H1 (cell line): Measurements from ENCODE around the gene RNF145. TPM values are rescaled to one million over a fixed set of nuclear protein-coding genes. Genes with fewer than 3 reads are reported as not detected.
A peak's percentile ranks its signal among the peaks of the same experiment; 100 is the strongest.

ENCODE experiments used
- CTCF ChIA-PET: fragments of 300-600 bp; sonication (Branson Sonifier 250); formaldehyde crosslinking; loops from one replicate; lab custom pipeline; 2021; ENCODE audit not compliant: partially characterized antibody; lab: Charles Lee
- POLR2A ChIA-PET: fragments of 300-600 bp; sonication (Branson Sonifier 250); formaldehyde crosslinking; loops from one replicate; lab custom pipeline; 2021; ENCODE audit warnings: inconsistent platforms; ENCODE audit not compliant: partially characterized antibody; lab: Charles Lee
- DNase-seq, 2 experiments: peaks; one replicate each; pipeline versions ENCODE4 v3.0.0 to v3.0.0-alpha.2; 2010 to 2022; ENCODE audit warnings: low spot score in 2 of 2, low read depth in 1 of 2, mixed read lengths in 1 of 2
- FAIRE-seq: peaks from 2 replicates; lab custom pipeline; 2011; peaks lifted over from hg19 to GRCh38; lab: Jason Lieb, UNC
- H2AFZ ChIP-seq: 2 replicates; pipeline ENCODE4 v1.8.1; 2012; ENCODE audit warnings: low read length, inconsistent platforms
- H2AK5ac ChIP-seq: 2 replicates; pipeline ENCODE4 v1.6.1; 2013; ENCODE audit warnings: low read depth, low read length
- H2BK120ac ChIP-seq: replicated peaks from 2 replicates; pipeline ENCODE3; 2013; ENCODE audit warnings: low read depth, low read length, inconsistent platforms
- H2BK12ac ChIP-seq: 2 replicates; pipeline ENCODE4 v1.6.1; 2013; ENCODE audit warnings: low read depth, low read length
- H2BK15ac ChIP-seq: 2 replicates; pipeline ENCODE4 v1.6.1; 2013; ENCODE audit warnings: low read length
- H2BK20ac ChIP-seq: 2 replicates; pipeline ENCODE4 v1.6.1; 2013; ENCODE audit warnings: low read length
- H2BK5ac ChIP-seq: 2 replicates; pipeline ENCODE4 v1.6.1; 2013; ENCODE audit warnings: low read depth, low read length
- H3K14ac ChIP-seq: 2 replicates; pipeline ENCODE4 v1.6.1; 2013; ENCODE audit warnings: inconsistent platforms; ENCODE audit not compliant: insufficient read length
- H3K18ac ChIP-seq: 2 replicates; pipeline ENCODE4 v1.6.1; 2013; ENCODE audit warnings: low read length; ENCODE audit errors: extremely low read depth
- H3K23ac ChIP-seq: 2 replicates; pipeline ENCODE4 v1.6.1; 2013; ENCODE audit warnings: inconsistent platforms; ENCODE audit not compliant: insufficient read length
- H3K23me2 ChIP-seq: 2 replicates; pipeline ENCODE4 v1.6.1; 2013; ENCODE audit warnings: low read depth, low read length
- H3K27ac ChIP-seq: 2 replicates; pipeline ENCODE4 v1.6.1; 2011; ENCODE audit warnings: low read depth, low read length, inconsistent platforms
- H3K27me3 ChIP-seq, 4 experiments: replicated peaks in 1 of 4; 1 replicate in 1 of 4; 2 replicates in 3 of 4; pipeline versions ENCODE4 v1.6.1 to v1.8.1; 2011 to 2013; ENCODE audit warnings: low read length in 3 of 4, mild to moderate bottlenecking in 3 of 4, inconsistent platforms in 2 of 4, mixed read lengths in 2 of 4, moderate library complexity in 1 of 4; ENCODE audit not compliant: control insufficient read depth in 3 of 4, insufficient read depth in 3 of 4; ENCODE audit errors: extremely low read depth in 1 of 4
- H3K36me3 ChIP-seq, 4 experiments: 2 replicates each; pipeline versions ENCODE4 v1.6.1 to v1.8.1; 2011 to 2013; ENCODE audit warnings: mild to moderate bottlenecking in 4 of 4, low read length in 3 of 4, moderate library complexity in 2 of 4, control low read depth in 1 of 4, inconsistent platforms in 1 of 4; ENCODE audit not compliant: insufficient read depth in 4 of 4, control insufficient read depth in 2 of 4
- H3K4ac ChIP-seq: replicated peaks from 2 replicates; pipeline ENCODE3; 2013; ENCODE audit warnings: low read length, low read depth, mixed read lengths, inconsistent platforms; ENCODE audit not compliant: insufficient read length
- H3K4me1 ChIP-seq, 4 experiments: replicated peaks in 1 of 4; 1 replicate in 1 of 4; 2 replicates in 3 of 4; pipeline versions ENCODE4 v1.6.1 to v1.8.1; 2011 to 2013; ENCODE audit warnings: low read length in 3 of 4, inconsistent platforms in 2 of 4, mixed read lengths in 1 of 4; ENCODE audit not compliant: insufficient read depth in 4 of 4, control insufficient read depth in 3 of 4
- H3K4me2 ChIP-seq, 2 experiments: 2 replicates each; pipeline versions ENCODE4 v1.6.1 to v1.8.1; 2011 to 2013; ENCODE audit warnings: low read depth in 2 of 2, low read length in 2 of 2, control low read depth in 1 of 2, inconsistent platforms in 1 of 2, mild to moderate bottlenecking in 1 of 2; ENCODE audit not compliant: insufficient read depth in 1 of 2
- H3K4me3 ChIP-seq, 4 experiments: fragments of 200-600, 300-600 bp in 1 of 4; sonication (generic), shearing (Covaris generic), sonication (Bioruptor Twin) in 1 of 4; 2 replicates each; pipeline versions ENCODE4 v1.5.1 to v1.8.1; 2011 to 2016; ENCODE audit warnings: low read length in 4 of 4, low read depth in 3 of 4, control low read depth in 2 of 4, inconsistent platforms in 2 of 4, mild to moderate bottlenecking in 2 of 4, mixed read lengths in 1 of 4, moderate library complexity in 1 of 4; ENCODE audit not compliant: insufficient read depth in 2 of 4; ENCODE audit errors: extremely low read depth in 1 of 4
- H3K56ac ChIP-seq: replicated peaks from 2 replicates; pipeline ENCODE3; 2013; ENCODE audit warnings: low read depth, mild to moderate bottlenecking, mixed read lengths, low read length, inconsistent platforms; ENCODE audit not compliant: insufficient read length
- H3K79me1 ChIP-seq: 2 replicates; pipeline ENCODE4 v1.6.1; 2013; ENCODE audit warnings: low read depth, low read length, control low read depth
- H3K79me2 ChIP-seq, 2 experiments: 2 replicates each; pipeline versions ENCODE4 v1.6.1 to v1.8.1; 2012 to 2013; ENCODE audit warnings: low read length in 2 of 2, mild to moderate bottlenecking in 2 of 2, inconsistent platforms in 1 of 2; ENCODE audit not compliant: insufficient read depth in 2 of 2, control insufficient read depth in 1 of 2
- H3K9ac ChIP-seq, 4 experiments: replicated peaks in 1 of 4; 1 replicate in 1 of 4; 2 replicates in 3 of 4; pipeline versions ENCODE4 v1.6.1 to v1.8.1; 2011 to 2013; ENCODE audit warnings: low read depth in 3 of 4, low read length in 3 of 4, control low read depth in 2 of 4, mild to moderate bottlenecking in 2 of 4, moderate library complexity in 2 of 4, inconsistent platforms in 1 of 4; ENCODE audit errors: extremely low read depth in 1 of 4
- H3K9me3 ChIP-seq, 2 experiments: 2 replicates each; pipeline versions ENCODE4 v1.6.1 to v1.8.1; 2012 to 2013; ENCODE audit warnings: mild to moderate bottlenecking in 2 of 2, moderate library complexity in 2 of 2, control low read depth in 1 of 2, inconsistent platforms in 1 of 2, low read depth in 1 of 2, low read length in 1 of 2, mixed read lengths in 1 of 2; ENCODE audit not compliant: insufficient read depth in 2 of 2
- H4K20me1 ChIP-seq, 2 experiments: replicated peaks in 1 of 2; 2 replicates each; pipeline versions ENCODE3 to v1.8.1; 2011 to 2013; ENCODE audit warnings: inconsistent platforms in 2 of 2, low read length in 2 of 2, mild to moderate bottlenecking in 1 of 2; ENCODE audit not compliant: insufficient read depth in 2 of 2, control insufficient read depth in 1 of 2
- H4K5ac ChIP-seq: 2 replicates; pipeline ENCODE4 v1.6.1; 2013; ENCODE audit warnings: low read length, low read depth, mixed read lengths, inconsistent platforms; ENCODE audit not compliant: insufficient read length
- H4K8ac ChIP-seq: 2 replicates; pipeline ENCODE4 v1.8.0; 2013; ENCODE audit warnings: mild to moderate bottlenecking, moderate library complexity, low read length, inconsistent platforms; ENCODE audit not compliant: insufficient read depth; ENCODE audit errors: extremely low read depth
- H4K91ac ChIP-seq: replicated peaks from 2 replicates; pipeline ENCODE3; 2013; ENCODE audit warnings: low read length, mixed read lengths, inconsistent platforms; ENCODE audit not compliant: insufficient read length
- MAFK ChIP-seq: IDR thresholded peaks from 2 replicates; pipeline ENCODE4 v1.6.1; 2012; ENCODE audit warnings: low read depth, mild to moderate bottlenecking, improper control_type of control experiment, low read length
- RFX5 ChIP-seq: IDR thresholded peaks from 2 replicates; pipeline ENCODE4 v1.6.1; 2011; ENCODE audit warnings: low read depth, low read length, improper control_type of control experiment, borderline replicate concordance
- YY1 ChIP-seq: IDR thresholded peaks from 2 replicates; pipeline ENCODE4 v1.6.1; 2011; ENCODE audit warnings: low read depth, mild to moderate bottlenecking, low read length
- WGBS, 2 experiments: shearing (Covaris generic) in 1 of 2; methylation state at CpG; one replicate each; pipeline versions ENCODE4 v1.1.6 to v1.1.7; 2013 to 2015; ENCODE audit warnings: low lambda C conversion rate in 2 of 2, mixed read lengths in 2 of 2, inconsistent platforms in 1 of 2, low coverage in 1 of 2, missing lambda C conversion rate in 1 of 2; ENCODE audit not compliant: insufficient replicate concordance in 2 of 2, insufficient coverage in 1 of 2, insufficient read length in 1 of 2; ENCODE audit errors: extremely low coverage in 1 of 2, missing lambda C conversion rate in 1 of 2; 5-methylcytosine and 5-hydroxymethylcytosine counted together
- polyA plus RNA-seq, 7 experiments: library from polyadenylated mRNA; depleted of rRNA in 3 of 7; stranded (reverse) in 5 of 7; unstranded in 2 of 7; fragments of >200 nt in 5 of 7; fragments of 200-250 nt in 2 of 7; gene quantifications; 1 replicate in 5 of 7; 2 replicates in 1 of 7; 4 replicates in 1 of 7; pipeline versions ENCODE4 v1.2.1 to v1.2.3, GENCODE V29; 2011 to 2013; ENCODE audit warnings: missing spikeins in 2 of 7, mixed read lengths in 2 of 7
- total RNA-seq: library from RNA; stranded (reverse); fragmentation: NEBNext Ultra II Directional; extraction: Animal tissue kit (Norgen Biotek cat#: 25700); gene quantifications from 2 replicates; pipeline ENCODE4 v1.2.1, GENCODE V29; 2021

Gene RNF145
- total and polyA plus RNA-seq, 2 of the 8 experiments (the other 6 are each of a cell fraction or from before 2014, with no cell fraction given): 34.2 to 72.5 TPM

- Histone ChIP-seq H3K27ac (no peak overlapping the region), H3K4me1 (peaks cover 0 to 5% (median 0%) of the 10 kb centered on the region in 4 experiments; a peak in 1 of 7 replicates), H2BK20ac (no peak overlapping the region), H4K5ac (no peak overlapping the region), H4K8ac (no peak overlapping the region), H2BK5ac (no peak overlapping the region), H3K23me2 (no peaks in the 10 kb centered on the region), H3K4ac (no peak overlapping the region), H3K18ac (no peak overlapping the region)
- no peak for TF ChIP-seq YY1
- no peak for TF ChIP-seq RFX5
- peak; percentile 26; the same call in 1 of the 2 replicates for TF ChIP-seq MAFK
- TF ChIP-seq, all 59 proteins: peak for 1
- CTCF ChIA-PET: interaction anchor here (1.3 kb wide), 1 partner anchor 10 kb away, joined by 3 read pairs; no protein-coding TSS in a partner anchor
- Histone ChIP-seq H2BK120ac (no peak overlapping the region), H4K20me1 (peaks cover 0 to 4% of the 10 kb centered on the region in 2 experiments), H2AK5ac (no peak overlapping the region), H3K23ac (no peak overlapping the region), H3K56ac (no peak overlapping the region), H3K36me3 (peaks cover 0 to 6% (median 2%) of the 10 kb centered on the region in 4 experiments; a peak in 3 of 8 replicates), H4K91ac (no peak overlapping the region), H3K27me3 (no peaks in the 10 kb centered on the region), H2AFZ (no peak overlapping the region), H2BK15ac (no peak overlapping the region), H3K4me2 (no peak overlapping the region), H3K4me3 (no peak overlapping the region), H2BK12ac (no peak overlapping the region), H3K14ac (no peak overlapping the region), H3K79me2 (no peaks in the 10 kb centered on the region; a peak in 2 of 4 replicates), H3K79me1 (no peaks in the 10 kb centered on the region; the same call in 1 of the 2 replicates), H3K9me3 (no peaks in the 10 kb centered on the region), H3K9ac (no peak overlapping the region)
- POLR2A ChIA-PET: no interaction called here
- FAIRE-seq (no peak), DNase-seq (no peak)
- 100% methylated on average over 3 of the region's 3 CpGs; no CpG with 5 or more reads in 1 of the 2 experiments for WGBS, 2 experiments
These were observed 21.6 kb downstream of the RNF145 start for GRCh38 chr5:159187719-159188118.
